ENCODE results near the gene KIF1B. TPM values are rescaled to one million over a fixed set of nuclear protein-coding genes. Genes with fewer than 3 reads are reported as not detected.

Gene KIF1B
- total and polyA plus RNA-seq, 10 of the 15 experiments (the other 5 are each of a cell fraction or from before 2014, with no cell fraction given) = 2.1 to 16.5 (median 8.7) TPM

- DNase-seq (ENCODE audit: low read depth, low spot score) (no peak), ATAC-seq (no peak), FAIRE-seq (no peak)
- CTCF ChIA-PET = no interaction called here
- 99% methylated on average over 4 of the region's 4 CpGs for WGBS (ENCODE audit: insufficient coverage, insufficient replicate concordance, low lambda C conversion rate, missing lambda C conversion rate)
- H2AFZ ChIP-seq (ENCODE audit: control insufficient read depth, low read depth, low read length) = no peak overlapping the region
- RAD21 ChIA-PET (ENCODE audit: unreplicated experiment) = no interaction called here
- in situ Hi-C loops (cut with MboI) (no loop called here), intact Hi-C loops (cut with micrococcal nuclease; ENCODE audit: unreplicated experiment) (no loop called here)
- no peak overlapping the region for H3K27ac ChIP-seq (ENCODE audit: control insufficient read depth, insufficient read depth)
- H4K20me1 ChIP-seq (ENCODE audit: control insufficient read depth, insufficient read depth) = no peaks in the 10 kb centered on the region
- POLR2A ChIA-PET = interaction anchor here (0.6 to 0.7 kb wide), 2 partner anchors 106 to 350 kb away, joined by 3 to 5 read pairs; no protein-coding TSS in a partner anchor
- H3K79me2 ChIP-seq (ENCODE audit: control insufficient read depth, insufficient read depth, low read length) = no peaks in the 10 kb centered on the region
- SMC1A ChIA-PET (ENCODE audit: uncharacterized antibody, unreplicated experiment) = interaction anchor here (0.9 kb wide), 1 partner anchor 17 kb away, joined by 3 read pairs; no protein-coding TSS in a partner anchor
- BruUV-seq (replicated peaks) = no TSS peak
- H3K36me3 ChIP-seq (ENCODE audit: control insufficient read depth in 2 of 2, insufficient read depth in 2 of 2, low read length in 1 of 2) = no peaks in the 10 kb centered on the region
- no peaks in the 10 kb centered on the region for H3K27me3 ChIP-seq (replicated peaks in 1 of 2; ENCODE audit: control insufficient read depth in 2 of 2, insufficient read depth in 2 of 2, low read length in 1 of 2)
- no peak overlapping the region for H3K4me2 ChIP-seq (ENCODE audit: control insufficient read depth, insufficient read depth)
- TF ChIP-seq TCF7 (IDR thresholded peaks at IDR 0.05; ENCODE audit: borderline replicate concordance) (no peak), YY1 (IDR thresholded peaks at IDR 0.05; ENCODE audit: low read depth, low read length) (no peak), CHD4 (IDR thresholded peaks at IDR 0.05) (no peak), ZNF24 (IDR thresholded peaks at IDR 0.05) (no peak), FOXM1 (IDR thresholded peaks at IDR 0.05; ENCODE audit: low read depth, low read length) (no peak), NKRF (conservative IDR thresholded peaks at IDR 0.05) (no peak), NR2F1 (conservative IDR thresholded peaks at IDR 0.05) (no peak)
- H3K9ac ChIP-seq (ENCODE audit: control insufficient read depth, insufficient read depth, low read length) = no peak overlapping the region
- peaks cover 4% of the 10 kb centered on the region; the same call in 1 of the 2 replicates for H3K4me1 ChIP-seq (ENCODE audit: control insufficient read depth, insufficient read depth, low read length)
- no peak overlapping the region for H3K4me3 ChIP-seq
- no peaks in the 10 kb centered on the region for H3K9me3 ChIP-seq (replicated peaks; ENCODE audit: control insufficient read depth, insufficient read depth, low read length)
Observed at GRCh38 chr1:10187026-10187334, 23.4 kb upstream of the KIF1B start.
